SU-DHL-6 (cell line): ENCODE data around the gene SLC8A1.

Source experiments
- H2AFZ ChIP-seq: fragments of 200-600 bp; sonication (generic); 2 replicates; pipeline ENCODE4 v1.6.1; 2014; ENCODE audit warnings: low read depth, mild to moderate bottlenecking, moderate library complexity, mixed read lengths, antibody characterized with exemption, low read length; ENCODE audit not compliant: severe bottlenecking
- H3F3A ChIP-seq: fragments of 200-600 bp; shearing (Covaris generic); 2 replicates; pipeline ENCODE4 v1.6.0; 2016; ENCODE audit warnings: antibody characterized with exemption, mild to moderate bottlenecking; ENCODE audit not compliant: insufficient read depth
- H3K27ac ChIP-seq: fragments of 200-600 bp; sonication (generic); 2 replicates; pipeline ENCODE4 v1.5.1; 2016; ENCODE audit warnings: low read depth, mild to moderate bottlenecking, low read length, moderate library complexity, mixed read lengths
- H3K27me3 ChIP-seq: fragments of 200-600 bp; sonication (generic), shearing (Covaris generic); 2 replicates; pipeline ENCODE4 v1.6.0; 2014; ENCODE audit warnings: mild to moderate bottlenecking, low read length
- H3K36me3 ChIP-seq: fragments of 200-600 bp; sonication (generic); 2 replicates; pipeline ENCODE4 v1.6.1; 2014; ENCODE audit warnings: mild to moderate bottlenecking, low read length, mixed read lengths
- H3K4me2 ChIP-seq: fragments of 300-600, 200-600 bp; shearing (Covaris generic), sonication (generic); 2 replicates; pipeline ENCODE4 v1.6.0; 2014; ENCODE audit warnings: low read length, low read depth, mild to moderate bottlenecking; ENCODE audit not compliant: poor library complexity, severe bottlenecking
- H3K4me3 ChIP-seq: fragments of 200-600 bp; sonication (generic); 2 replicates; pipeline ENCODE4 v1.5.1; 2014; ENCODE audit warnings: antibody characterized with exemption, low read length, mild to moderate bottlenecking, mixed read lengths; ENCODE audit not compliant: insufficient read depth, poor library complexity, severe bottlenecking
- H3K79me2 ChIP-seq: fragments of 200-600 bp; sonication (generic); 2 replicates; pipeline ENCODE4 v1.6.1; 2014; ENCODE audit warnings: mild to moderate bottlenecking, low read length, moderate library complexity; ENCODE audit not compliant: insufficient read depth
- H3K9ac ChIP-seq: fragments of 200-600 bp; sonication (generic); 2 replicates; pipeline ENCODE4 v1.7.0; 2014; ENCODE audit warnings: mild to moderate bottlenecking, low read length
- H3K9me2 ChIP-seq: fragments of 200-600 bp; sonication (generic); replicated peaks from 2 replicates; pipeline ENCODE4 v1.6.1; 2014; ENCODE audit warnings: low read length; ENCODE audit not compliant: insufficient read depth
- H3K9me3 ChIP-seq: fragments of 200-600 bp; sonication (generic); 2 replicates; pipeline ENCODE4 v1.6.1; 2014; ENCODE audit warnings: low read length, mixed read lengths; ENCODE audit not compliant: insufficient read depth
- H4K20me1 ChIP-seq: fragments of 200-600 bp; sonication (generic); 2 replicates; pipeline ENCODE4 v1.6.1; 2014; ENCODE audit warnings: low read depth, mild to moderate bottlenecking, antibody characterized with exemption, low read length, moderate library complexity, mixed read lengths
- CTCF ChIP-seq: fragments of 200-600 bp; sonication (generic); IDR thresholded peaks from one replicate; pipeline ENCODE4 v1.5.1; 2017; ENCODE audit warnings: antibody characterized with exemption, mild to moderate bottlenecking, low read length, moderate library complexity; ENCODE audit not compliant: insufficient read depth, poor library complexity, severe bottlenecking
- EZH2phosphoT487 ChIP-seq: fragments of 200-600 bp; sonication (generic), shearing (Covaris generic); conservative IDR thresholded peaks from 2 replicates; pipeline ENCODE4 v1.6.1; 2018; ENCODE audit warnings: mild to moderate bottlenecking, antibody characterized with exemption, low read length, moderate library complexity, mixed read lengths

The SLC8A1 gene

DNA sequence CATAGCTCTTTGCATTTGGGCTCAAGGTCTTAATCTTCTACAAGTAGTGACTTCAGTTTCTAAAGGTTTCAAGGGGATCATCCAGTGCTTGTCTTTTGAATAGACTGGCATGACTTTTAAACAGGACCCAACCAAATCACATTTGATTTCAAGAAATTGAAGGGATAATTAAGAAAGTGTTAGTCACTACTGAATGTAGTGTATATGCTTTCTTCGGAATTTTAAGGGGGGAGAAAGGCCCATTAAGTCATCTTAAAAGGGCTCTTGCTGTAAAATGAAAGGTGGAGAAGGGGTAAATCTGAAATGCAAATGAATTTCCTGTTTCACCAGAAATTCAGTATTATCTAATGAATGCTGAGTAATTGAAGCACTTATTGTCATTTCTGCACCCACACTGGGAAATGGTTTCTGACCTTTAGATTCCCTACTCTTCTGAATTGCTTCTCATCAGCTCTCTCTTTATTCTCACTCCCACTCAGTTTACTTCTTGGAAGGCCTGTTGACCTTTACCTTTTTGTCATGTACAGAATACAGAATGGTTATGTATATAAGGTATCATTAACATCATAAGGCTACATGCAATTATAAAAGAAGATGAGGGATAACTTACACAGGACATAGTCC is 241.4 kb downstream of the SLC8A1 start:
- no peaks in the 10 kb centered on the region for H3K9me2 ChIP-seq
- H3K4me3 ChIP-seq = no peak overlapping the region
- no peak overlapping the region for H2AFZ ChIP-seq
- no peaks in the 10 kb centered on the region for H3K27me3 ChIP-seq
- no peaks in the 10 kb centered on the region for H4K20me1 ChIP-seq
- H3K9me3 ChIP-seq = no peaks in the 10 kb centered on the region
- TF ChIP-seq CTCF (no peak), EZH2phosphoT487 (no peak)
- no peak overlapping the region for H3K27ac ChIP-seq
- H3F3A ChIP-seq = no peaks in the 10 kb centered on the region
- H3K9ac ChIP-seq = no peak overlapping the region
- no peak overlapping the region for H3K4me2 ChIP-seq
- H3K36me3 ChIP-seq = no peaks in the 10 kb centered on the region
- H3K79me2 ChIP-seq = no peaks in the 10 kb centered on the region

DNA sequence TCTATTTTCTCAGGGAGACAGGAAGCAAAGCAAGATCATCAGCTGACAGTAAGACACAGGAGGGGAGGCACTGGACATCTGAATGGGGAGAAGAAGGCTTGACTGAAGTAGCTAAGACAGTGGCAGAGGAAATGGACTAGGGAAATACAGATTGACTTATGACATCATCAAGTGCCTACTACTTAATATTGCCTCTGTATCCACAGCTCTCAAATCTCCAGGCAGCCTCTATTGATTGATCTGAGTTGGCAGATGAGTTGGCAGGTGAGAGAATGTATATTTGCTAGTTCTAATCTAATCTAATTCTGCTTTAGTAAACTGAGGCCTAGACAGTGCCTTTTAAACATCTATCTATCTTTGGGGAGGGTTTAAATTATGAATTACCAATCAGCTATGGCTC is 242.1 kb downstream of the SLC8A1 start:
- no peak overlapping the region for H3K4me2 ChIP-seq
- H3K27ac ChIP-seq = no peak overlapping the region
- no peaks in the 10 kb centered on the region for H3K27me3 ChIP-seq

GRCh38 chr2:40208463-40208862 is 243.4 kb downstream of the SLC8A1 start:
- no peaks in the 10 kb centered on the region for H3F3A ChIP-seq
- H3K9me3 ChIP-seq = no peaks in the 10 kb centered on the region
- no peak overlapping the region for H3K4me2 ChIP-seq
- H3K36me3 ChIP-seq = no peaks in the 10 kb centered on the region
- no peak overlapping the region for H3K4me3 ChIP-seq
- TF ChIP-seq CTCF = no peak
- TF ChIP-seq EZH2phosphoT487 = no peak
- H3K9ac ChIP-seq = no peak overlapping the region
- no peak overlapping the region for H3K27ac ChIP-seq
- no peaks in the 10 kb centered on the region for H3K79me2 ChIP-seq
- H3K27me3 ChIP-seq = no peaks in the 10 kb centered on the region
- H2AFZ ChIP-seq = no peak overlapping the region
- H3K9me2 ChIP-seq = no peaks in the 10 kb centered on the region
- no peaks in the 10 kb centered on the region for H4K20me1 ChIP-seq

More for the DNA sequence above, 242.1 kb downstream of the SLC8A1 start:
- Histone ChIP-seq H3K9me3 (no peaks in the 10 kb centered on the region), H4K20me1 (no peaks in the 10 kb centered on the region), H2AFZ (no peak overlapping the region), H3K79me2 (no peaks in the 10 kb centered on the region), H3K4me3 (no peak overlapping the region), H3F3A (no peaks in the 10 kb centered on the region), H3K9ac (no peak overlapping the region), H3K36me3 (no peaks in the 10 kb centered on the region), H3K9me2 (no peaks in the 10 kb centered on the region)
- TF ChIP-seq EZH2phosphoT487 (no peak), CTCF (no peak)
